A549 (cell line): ENCODE data around the gene ARHGAP27. TPM values are rescaled to one million over a fixed set of nuclear protein-coding genes. Genes with fewer than 3 reads are reported as not detected.

Source experiments
- ATAC-seq, 2 experiments: fragments of 200-7000 bp in 1 of 2; fragments of >200 bp in 1 of 2; cut with Nextera tagmentation in 1 of 2; cut with Tn5 transposase in 1 of 2; 3 replicates each; pipeline versions ENCODE4 v1.8.0 to v1.9.1; 2018 to 2020; ENCODE audit warnings: mild to moderate bottlenecking in 1 of 2, moderate library complexity in 1 of 2
- CTCF ChIA-PET: fragments of 300-600 bp; sonication (Branson Sonifier 250); formaldehyde crosslinking; extraction: SDS; loops from one replicate; lab custom pipeline; 2021; ENCODE audit warnings: antibody characterized with exemption, inconsistent platforms; lab: Yijun Ruan, JAX
- POLR2A ChIA-PET: fragments of 350-600 bp; formaldehyde crosslinking; extraction: SDS; loops from one replicate; lab custom pipeline; 2021; ENCODE audit warnings: antibody characterized with exemption, inconsistent platforms; lab: Yijun Ruan, JAX
- DNase-seq, 2 experiments: peaks; one replicate each; pipeline versions ENCODE4 v3.0.0 to v3.0.0-alpha.2; 2011 to 2016; ENCODE audit warnings: low read depth in 1 of 2, low spot score in 1 of 2
- FAIRE-seq: peaks from 2 replicates; lab custom pipeline; 2011; peaks lifted over from hg19 to GRCh38; lab: Jason Lieb, UNC
- H3K27ac ChIP-seq, 2 experiments: fragments of >200 bp; sonication (Bioruptor Twin); formaldehyde crosslinking; 3 replicates each; pipeline ENCODE4 v1.5.1; 2016 to 2017
- H3K4me1 ChIP-seq: fragments of >200 bp; sonication (Bioruptor Twin); formaldehyde crosslinking; 3 replicates; pipeline ENCODE4 v1.6.1; 2016
- H3K4me2 ChIP-seq: fragments of >200 bp; sonication (Bioruptor Twin); formaldehyde crosslinking; 3 replicates; pipeline ENCODE4 v1.6.1; 2016
- H3K4me3 ChIP-seq: fragments of >200 bp; sonication (Bioruptor Twin); formaldehyde crosslinking; 3 replicates; pipeline ENCODE4 v1.5.1; 2016
- H3K9me3 ChIP-seq: fragments of >200 bp; sonication (Bioruptor Twin); formaldehyde crosslinking; 3 replicates; pipeline ENCODE4 v1.6.1; 2016
- CEBPB ChIP-seq, 2 experiments: fragments of >200 bp in 1 of 2; sonication (Bioruptor Twin) in 1 of 2; formaldehyde crosslinking in 1 of 2; IDR thresholded peaks; 2 replicates each; pipeline ENCODE4 v1.6.1; 2012 to 2016
- CHD4 ChIP-seq: fragments of 200-600 bp; sonication (generic); IDR thresholded peaks from 2 replicates; pipeline ENCODE4 v1.6.1; 2016; ENCODE audit warnings: antibody characterized with exemption, mild to moderate bottlenecking, borderline replicate concordance
- EHF ChIP-seq: fragments of 250-450 bp; sonication (Bioruptor Pico); IDR thresholded peaks from 2 replicates; pipeline ENCODE4 v1.5.0; 2020; ENCODE audit warnings: mild to moderate bottlenecking
- ELK1 ChIP-seq: fragments of 150-350 bp; IDR thresholded peaks from 2 replicates; pipeline ENCODE4 v1.6.1; 2014; ENCODE audit warnings: low read depth, mild to moderate bottlenecking, low read length
- EP300 ChIP-seq, 2 experiments: fragments of >200 bp; sonication (Bioruptor Twin); formaldehyde crosslinking; IDR thresholded peaks; 2 replicates in 1 of 2; 3 replicates in 1 of 2; pipeline ENCODE4 v1.6.1; 2016 to 2017
- ESRRA ChIP-seq: fragments of 150-350 bp; IDR thresholded peaks from 2 replicates; pipeline ENCODE4 v1.6.1; 2014; ENCODE audit warnings: mild to moderate bottlenecking, low read length, borderline replicate concordance
- FOSB ChIP-seq: fragments of 250-450 bp; sonication (Bioruptor Pico); IDR thresholded peaks from 2 replicates; pipeline ENCODE4 v1.5.0; 2020; ENCODE audit warnings: mild to moderate bottlenecking, moderate library complexity
- HES2 ChIP-seq: fragments of >200 bp; sonication (Bioruptor Twin); formaldehyde crosslinking; IDR thresholded peaks from 2 replicates; pipeline ENCODE4 v1.6.1; 2016
- HEYL ChIP-seq: fragments of 250-450 bp; sonication (Bioruptor Pico); IDR thresholded peaks from 2 replicates; pipeline ENCODE4 v1.8.0; 2021; ENCODE audit warnings: mild to moderate bottlenecking, moderate library complexity
- MAX ChIP-seq: IDR thresholded peaks from 2 replicates; pipeline ENCODE4 v1.6.1; 2012
- RAD21 ChIP-seq, 2 experiments: fragments of >200 bp in 1 of 2; sonication (Bioruptor Twin) in 1 of 2; formaldehyde crosslinking in 1 of 2; IDR thresholded peaks in 1 of 2; conservative IDR thresholded peaks in 1 of 2; 2 replicates in 1 of 2; 3 replicates in 1 of 2; pipeline ENCODE4 v1.6.1; 2012 to 2018; ENCODE audit warnings: inconsistent platforms in 1 of 2
- RARB ChIP-seq: fragments of 250-450 bp; sonication (Bioruptor Pico); IDR thresholded peaks from 2 replicates; pipeline ENCODE4 v1.8.0; 2021; ENCODE audit warnings: mild to moderate bottlenecking, moderate library complexity
- REST ChIP-seq: fragments of 200-600 bp; sonication (generic); IDR thresholded peaks from 2 replicates; pipeline ENCODE4 v1.6.1; 2016; ENCODE audit warnings: antibody characterized with exemption, mild to moderate bottlenecking, moderate library complexity
- USF2 ChIP-seq: fragments of 450-650 bp; IDR thresholded peaks from 2 replicates; pipeline ENCODE4 v1.6.1; 2014; ENCODE audit warnings: antibody characterized with exemption
- WGBS: methylation state at CpG from one replicate; pipeline ENCODE4 v1.1.6; 2017; ENCODE audit errors: missing lambda C conversion rate; 5-methylcytosine and 5-hydroxymethylcytosine counted together
- polyA plus RNA-seq, 4 experiments: library from polyadenylated mRNA; depleted of rRNA in 3 of 4; stranded (reverse); fragments of >200 nt; fragmentation: RNase III in 1 of 4; extraction: RNeasy Plus Mini Kit Qiagen cat#74134 plus additional on column Dnase treatment in 1 of 4; gene quantifications; 2 replicates in 3 of 4; 3 replicates in 1 of 4; pipeline ENCODE4 v1.2.3, GENCODE V29; 2011 to 2017

The ARHGAP27 gene
- polyA plus RNA-seq, 2 of the 4 experiments (the other 2 are of a cell fraction): 10.0 to 16.4 TPM

- ATAC-seq (peak; percentile 27 to 51), DNase-seq (no peak), FAIRE-seq (no peak)
- TF ChIP-seq RARB (CRISPR knock-in tag): no peak
- no peak for TF ChIP-seq ELK1
- peak in 1 of 2 experiments; percentile 50; a peak in 2 of 5 replicates for TF ChIP-seq RAD21 (conservative IDR thresholded peaks at IDR 0.05 in 1 of 2, IDR thresholded peaks at IDR 0.05 in 1 of 2)
- TF ChIP-seq HEYL: no peak
- TF ChIP-seq CHD4: no peak
- TF ChIP-seq REST: no peak
- no peak for TF ChIP-seq ESRRA
- ChIA-PET POLR2A (interaction anchor here (0.7 to 1.6 kb wide), 8 partner anchors 13 to 236 kb away, joined by 3 to 8 read pairs (median 6); partner anchors contain the start of genes FMNL1, HEXIM1 and MAP3K14), CTCF (interaction anchor here (0.7 to 25.8 kb wide), 35 partner anchors 12 to 467 kb away, joined by 3 to 1120 read pairs (median 8); partner anchors contain the start of genes ACBD4, FMNL1, MAP3K14 and SPATA32)
- WGBS: 86% methylated on average over 20 of the region's 20 CpGs
- Histone ChIP-seq H3K4me2 (peak overlapping the region; percentile 47), H3K4me3 (no peak overlapping the region), H3K4me1 (peaks cover 50% of the 10 kb centered on the region), H3K9me3 (no peaks in the 10 kb centered on the region), H3K27ac (peak overlapping the region; percentile 79 to 97)
These were observed 47.8 kb downstream of the ARHGAP27 start for GRCh38 chr17:45384789-45385262.

- no peak for TF ChIP-seq FOSB (CRISPR knock-in tag)
- TF ChIP-seq EHF (CRISPR knock-in tag): no peak
- TF ChIP-seq CEBPB (IDR thresholded peaks at IDR 0.05): no peak
- TF ChIP-seq CHD4: no peak
- TF ChIP-seq ELK1: no peak
- no peak for TF ChIP-seq USF2
- no peak; the same call in 1 of the 2 replicates for TF ChIP-seq MAX
- TF ChIP-seq RARB (CRISPR knock-in tag): no peak
- no peak for TF ChIP-seq HES2
- TF ChIP-seq EP300 (IDR thresholded peaks at IDR 0.05): no peak
- H3K9me3 ChIP-seq: no peaks in the 10 kb centered on the region
- peaks cover 50% of the 10 kb centered on the region for H3K4me1 ChIP-seq
- peak overlapping the region; percentile 79 to 97 for H3K27ac ChIP-seq
- 67% methylated on average over 7 of the region's 7 CpGs for WGBS
- FAIRE-seq (no peak), DNase-seq (no peak), ATAC-seq (no peak)
- no peak overlapping the region for H3K4me3 ChIP-seq
- CTCF ChIA-PET: interaction anchor here (1.3 to 25.8 kb wide), 23 partner anchors 12 to 249 kb away, joined by 3 to 1120 read pairs (median 13); partner anchors contain the start of genes ACBD4, FMNL1, MAP3K14 and SPATA32
- POLR2A ChIA-PET: interaction anchor here (1.5 kb wide), 2 partner anchors 67 to 106 kb away, joined by 6 to 8 read pairs; partner anchors contain the start of gene MAP3K14
- 0 out of 3 replicates have a peak overlapping the region, but pooled peaks have one; percentile 4 for H3K4me2 ChIP-seq
These were observed 48.5 kb downstream of the ARHGAP27 start for GRCh38 chr17:45384047-45384788.
